Type B pancreatic cell (in vitro differentiated cells): ENCODE data around the gene BCO2. TPM values are rescaled to one million over a fixed set of nuclear protein-coding genes. Genes with fewer than 3 reads are reported as not detected.
"Not testable (repeated sequence)": the region's sequence is repeated elsewhere in the genome, so short reads cannot be mapped to it uniquely, and the experiment has no call there.

Source experiments
- DNase-seq: peaks from one replicate; pipeline ENCODE4 v3.0.0; 2021; ENCODE audit warnings: mixed read lengths; ENCODE audit not compliant: unreplicated experiment; ENCODE audit errors: extremely low spot score
- H3K27ac Mint-ChIP-seq: 2 replicates; pipeline ENCODE4 v1.8.0; 2021; ENCODE audit warnings: mild to moderate bottlenecking, mixed read lengths
- H3K27me3 Mint-ChIP-seq: 2 replicates; pipeline ENCODE4 v1.8.0; 2021; ENCODE audit warnings: mixed read lengths
- H3K36me3 Mint-ChIP-seq: 2 replicates; pipeline ENCODE4 v1.8.0; 2021; ENCODE audit warnings: mixed read lengths
- H3K4me1 Mint-ChIP-seq: one replicate; pipeline ENCODE4 v1.8.0; 2021; ENCODE audit warnings: mixed read lengths; ENCODE audit not compliant: unreplicated experiment
- H3K4me3 Mint-ChIP-seq: 2 replicates; pipeline ENCODE4 v1.8.0; 2021; ENCODE audit warnings: mild to moderate bottlenecking, mixed read lengths
- H3K9me3 Mint-ChIP-seq: 2 replicates; pipeline ENCODE4 v1.8.0; 2021; ENCODE audit warnings: mixed read lengths
- total RNA-seq: library from RNA; stranded (reverse); gene quantifications from 2 replicates; pipeline ENCODE4 v1.2.1, GENCODE V29; 2021; ENCODE audit warnings: low replicate concordance
- TF ChIP-seq, protein P1 (sequence below): fragments of 200-600 bp; sonication (generic); conservative IDR thresholded peaks from 2 replicates; pipeline ENCODE4 v1.5.0; 2021; ENCODE audit warnings: antibody characterized with exemption, mild to moderate bottlenecking

The BCO2 gene
- total RNA-seq, 1 donor from 2014 or later, result 2.7 TPM

DNA sequence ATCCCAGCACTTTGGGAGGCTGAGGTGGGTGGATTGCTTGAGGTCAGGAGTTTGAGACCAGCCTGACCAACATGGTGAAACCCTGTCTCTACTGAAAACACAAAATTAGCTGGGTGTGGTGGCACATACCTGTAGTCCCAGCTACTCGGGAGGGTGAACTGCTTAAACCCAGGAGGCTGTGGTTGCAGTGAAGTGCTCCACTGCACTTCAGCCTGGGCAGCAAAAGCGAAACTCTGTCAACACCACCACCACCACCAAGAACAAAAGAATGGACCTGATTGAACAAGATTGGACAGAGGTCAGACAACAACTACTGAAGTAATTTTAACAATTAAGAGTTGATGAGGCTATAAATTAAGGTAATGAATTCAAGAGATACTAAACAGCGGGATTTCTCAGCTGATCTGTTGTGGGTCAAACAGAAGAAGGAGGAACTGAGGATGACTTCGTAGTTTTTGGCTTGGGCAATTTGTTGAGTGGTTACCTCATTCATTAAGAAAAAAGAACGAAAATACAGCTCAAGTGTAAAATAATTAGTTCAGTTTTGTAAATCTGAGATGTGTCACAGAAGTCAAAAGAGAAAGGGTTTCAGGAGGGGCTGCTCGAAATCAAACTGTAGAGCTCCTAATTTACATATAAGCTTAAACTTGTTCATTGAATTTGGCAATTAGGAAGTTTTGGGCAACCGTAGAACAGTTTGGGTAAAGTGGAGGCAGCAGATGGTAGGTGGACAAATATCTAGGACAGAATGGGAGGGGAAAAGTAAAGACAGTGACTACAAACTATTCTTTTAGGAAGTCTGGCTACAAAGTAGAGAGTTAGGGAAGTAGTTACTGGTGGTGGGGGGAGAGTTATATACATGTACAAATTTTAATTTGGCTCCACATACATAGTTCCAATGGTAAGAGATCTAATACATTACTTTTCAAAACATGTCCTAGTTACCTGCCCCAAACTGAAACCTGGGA lies 15.9 kb upstream of the BCO2 start:
- no peaks in the 10 kb centered on the region for H3K9me3 Mint-ChIP-seq
- TF ChIP-seq, protein P1, sequence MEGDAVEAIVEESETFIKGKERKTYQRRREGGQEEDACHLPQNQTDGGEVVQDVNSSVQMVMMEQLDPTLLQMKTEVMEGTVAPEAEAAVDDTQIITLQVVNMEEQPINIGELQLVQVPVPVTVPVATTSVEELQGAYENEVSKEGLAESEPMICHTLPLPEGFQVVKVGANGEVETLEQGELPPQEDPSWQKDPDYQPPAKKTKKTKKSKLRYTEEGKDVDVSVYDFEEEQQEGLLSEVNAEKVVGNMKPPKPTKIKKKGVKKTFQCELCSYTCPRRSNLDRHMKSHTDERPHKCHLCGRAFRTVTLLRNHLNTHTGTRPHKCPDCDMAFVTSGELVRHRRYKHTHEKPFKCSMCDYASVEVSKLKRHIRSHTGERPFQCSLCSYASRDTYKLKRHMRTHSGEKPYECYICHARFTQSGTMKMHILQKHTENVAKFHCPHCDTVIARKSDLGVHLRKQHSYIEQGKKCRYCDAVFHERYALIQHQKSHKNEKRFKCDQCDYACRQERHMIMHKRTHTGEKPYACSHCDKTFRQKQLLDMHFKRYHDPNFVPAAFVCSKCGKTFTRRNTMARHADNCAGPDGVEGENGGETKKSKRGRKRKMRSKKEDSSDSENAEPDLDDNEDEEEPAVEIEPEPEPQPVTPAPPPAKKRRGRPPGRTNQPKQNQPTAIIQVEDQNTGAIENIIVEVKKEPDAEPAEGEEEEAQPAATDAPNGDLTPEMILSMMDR, result no peak
- DNase-seq, result no peak
- H3K27ac Mint-ChIP-seq, result no peak overlapping the region
- no peaks in the 10 kb centered on the region for H3K27me3 Mint-ChIP-seq
- no peak overlapping the region for H3K4me3 Mint-ChIP-seq
- H3K4me1 Mint-ChIP-seq, result no peaks in the 10 kb centered on the region
- no peaks in the 10 kb centered on the region for H3K36me3 Mint-ChIP-seq

DNA sequence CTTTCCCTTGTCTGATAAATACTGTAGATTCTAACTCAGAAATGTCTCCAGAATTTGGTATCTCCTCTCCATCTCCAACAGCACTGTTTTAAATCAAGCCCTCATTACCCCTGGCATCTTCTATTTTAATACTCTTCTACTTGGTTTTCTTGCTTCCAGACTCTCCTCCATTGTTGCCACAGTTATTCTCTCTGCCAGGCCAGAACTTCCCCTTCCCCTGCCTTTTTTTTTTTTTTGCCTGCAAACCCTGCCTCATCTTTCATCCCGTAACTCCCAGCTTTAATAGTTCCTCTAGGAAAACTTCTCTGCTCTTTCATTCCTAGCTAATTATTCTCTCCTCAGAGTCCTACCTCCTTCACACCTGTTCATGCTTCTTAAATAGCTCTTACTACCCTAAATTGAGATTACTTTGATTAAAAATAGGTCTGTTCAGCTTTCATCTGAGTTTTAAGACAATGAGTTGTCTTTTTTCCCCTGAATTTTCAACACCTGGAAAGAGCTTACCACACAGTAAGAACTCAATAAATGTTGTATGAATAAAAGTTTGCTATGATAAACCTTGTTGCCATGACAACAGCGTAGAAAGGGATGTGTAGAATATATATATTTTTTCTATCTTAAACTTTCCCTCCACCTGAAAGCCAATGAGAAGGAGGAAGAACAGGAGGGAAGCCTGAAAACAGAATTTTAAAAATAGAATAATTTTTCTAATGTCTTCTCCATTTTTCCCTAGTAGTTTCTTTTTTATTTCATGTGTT lies 15.0 kb upstream of the BCO2 start:
- peaks cover 3% of the 10 kb centered on the region for H3K27me3 Mint-ChIP-seq
- H3K9me3 Mint-ChIP-seq, result no peaks in the 10 kb centered on the region
- no peak for DNase-seq
- no peaks in the 10 kb centered on the region for H3K4me1 Mint-ChIP-seq
- H3K27ac Mint-ChIP-seq, result no peak overlapping the region
- no peaks in the 10 kb centered on the region for H3K36me3 Mint-ChIP-seq
- no peak overlapping the region for H3K4me3 Mint-ChIP-seq
- TF ChIP-seq, protein P1, result no peak

DNA sequence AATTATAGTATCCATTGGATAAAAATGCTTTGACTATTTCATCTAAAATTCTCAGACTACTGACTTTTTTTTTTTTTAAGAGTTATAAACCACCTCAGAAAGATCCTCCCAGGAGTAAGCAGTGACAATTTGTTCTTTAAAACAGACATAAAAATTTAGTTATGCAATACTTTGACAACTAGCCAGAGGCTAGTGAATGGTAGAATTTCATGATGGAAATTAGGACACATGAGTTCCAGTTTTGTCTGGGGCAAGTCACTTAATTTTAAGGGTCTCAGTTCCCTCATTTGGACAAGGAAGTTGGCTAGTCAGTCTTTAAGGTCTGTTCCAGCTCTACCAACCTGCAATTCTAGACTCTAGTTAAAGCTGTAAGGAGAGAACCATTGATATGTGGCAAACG lies 14.3 kb upstream of the BCO2 start:
- H3K9me3 Mint-ChIP-seq, result no peaks in the 10 kb centered on the region
- H3K36me3 Mint-ChIP-seq, result no peaks in the 10 kb centered on the region
- no peak for DNase-seq
- no peak overlapping the region for H3K27ac Mint-ChIP-seq
- no peak overlapping the region for H3K4me3 Mint-ChIP-seq
- peaks cover 3% of the 10 kb centered on the region for H3K27me3 Mint-ChIP-seq
- H3K4me1 Mint-ChIP-seq, result no peaks in the 10 kb centered on the region
- TF ChIP-seq, protein P1, result no peak

DNA sequence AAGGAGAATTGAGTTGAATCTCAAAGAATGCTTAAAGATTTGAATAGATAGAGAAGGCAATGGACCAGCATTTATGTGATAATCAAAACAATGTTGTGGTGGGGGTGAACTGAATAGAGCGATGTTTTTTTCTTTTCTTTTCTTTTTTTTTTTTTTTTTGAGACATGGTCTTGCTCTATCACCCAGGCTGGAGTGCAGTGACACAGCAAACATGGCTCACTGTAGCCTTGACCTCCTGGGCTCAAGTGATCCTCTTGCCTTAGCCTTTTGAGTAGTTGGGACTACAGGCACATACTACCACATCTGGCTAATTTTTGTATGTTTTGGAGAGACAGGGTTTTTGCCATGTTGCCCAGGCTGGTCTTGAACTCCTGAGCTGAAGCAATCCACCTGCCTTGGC lies 13.1 kb upstream of the BCO2 start:
- peak overlapping the region; percentile 63 for H3K27ac Mint-ChIP-seq
- not testable (repeated sequence) for DNase-seq, H3K36me3 Mint-ChIP-seq, H3K9me3 Mint-ChIP-seq, H3K27me3 Mint-ChIP-seq, H3K4me1 Mint-ChIP-seq, H3K4me3 Mint-ChIP-seq

DNA sequence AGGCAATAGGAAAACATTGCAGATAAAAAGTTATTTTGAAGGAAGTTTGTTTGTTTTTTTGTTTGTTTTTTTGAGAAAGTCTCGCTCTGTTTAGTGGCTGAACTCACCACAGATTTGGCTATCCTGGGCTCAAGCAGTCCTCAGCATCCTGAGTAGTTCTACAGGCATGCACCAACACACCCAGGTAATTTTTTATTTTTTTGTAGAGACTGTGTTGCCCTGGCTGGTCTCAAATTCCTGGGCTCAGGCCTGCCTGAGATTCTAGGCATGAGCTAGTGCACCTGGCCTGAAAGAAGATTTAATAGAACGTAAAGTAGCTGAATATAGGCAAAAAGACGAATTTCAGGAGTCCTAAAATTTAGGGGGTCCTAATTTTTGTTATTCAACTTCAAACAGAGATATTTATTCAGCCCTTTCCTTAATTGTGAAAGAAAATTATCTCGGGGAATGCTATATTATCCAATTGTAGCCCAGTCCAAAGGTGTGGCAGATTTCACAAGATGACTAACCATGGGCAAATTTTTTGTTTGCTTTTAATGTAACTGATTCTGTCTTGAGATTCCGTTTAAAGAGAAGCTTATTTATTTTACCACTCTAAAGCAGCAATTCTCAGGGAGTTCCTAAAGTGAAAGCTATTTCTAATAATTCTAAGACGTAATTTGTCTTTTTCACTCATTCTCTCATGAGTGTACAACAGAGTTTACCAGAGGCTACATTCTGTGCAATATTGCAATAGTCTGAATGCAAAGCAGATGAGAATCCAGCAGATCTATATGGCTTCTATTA lies 12.4 kb upstream of the BCO2 start:
- H3K36me3 Mint-ChIP-seq, result no peaks in the 10 kb centered on the region
- no peak overlapping the region for H3K4me3 Mint-ChIP-seq
- peaks cover 3% of the 10 kb centered on the region for H3K27me3 Mint-ChIP-seq
- no peaks in the 10 kb centered on the region for H3K4me1 Mint-ChIP-seq
- TF ChIP-seq, protein P1, result no peak
- no peak for DNase-seq
- H3K27ac Mint-ChIP-seq, result peak overlapping the region; percentile 63
- peaks cover 5% of the 10 kb centered on the region for H3K9me3 Mint-ChIP-seq
